Measurements from ENCODE around the gene TNNI2. TPM values are rescaled to one million over a fixed set of nuclear protein-coding genes. Genes with fewer than 3 reads are reported as not detected.
"Not testable (repeated sequence)": the region's sequence is repeated elsewhere in the genome, so short reads cannot be mapped to it uniquely, and the experiment has no call there.

TNNI2 gene
- not detected in 2 replicates for total RNA-seq

DNA sequence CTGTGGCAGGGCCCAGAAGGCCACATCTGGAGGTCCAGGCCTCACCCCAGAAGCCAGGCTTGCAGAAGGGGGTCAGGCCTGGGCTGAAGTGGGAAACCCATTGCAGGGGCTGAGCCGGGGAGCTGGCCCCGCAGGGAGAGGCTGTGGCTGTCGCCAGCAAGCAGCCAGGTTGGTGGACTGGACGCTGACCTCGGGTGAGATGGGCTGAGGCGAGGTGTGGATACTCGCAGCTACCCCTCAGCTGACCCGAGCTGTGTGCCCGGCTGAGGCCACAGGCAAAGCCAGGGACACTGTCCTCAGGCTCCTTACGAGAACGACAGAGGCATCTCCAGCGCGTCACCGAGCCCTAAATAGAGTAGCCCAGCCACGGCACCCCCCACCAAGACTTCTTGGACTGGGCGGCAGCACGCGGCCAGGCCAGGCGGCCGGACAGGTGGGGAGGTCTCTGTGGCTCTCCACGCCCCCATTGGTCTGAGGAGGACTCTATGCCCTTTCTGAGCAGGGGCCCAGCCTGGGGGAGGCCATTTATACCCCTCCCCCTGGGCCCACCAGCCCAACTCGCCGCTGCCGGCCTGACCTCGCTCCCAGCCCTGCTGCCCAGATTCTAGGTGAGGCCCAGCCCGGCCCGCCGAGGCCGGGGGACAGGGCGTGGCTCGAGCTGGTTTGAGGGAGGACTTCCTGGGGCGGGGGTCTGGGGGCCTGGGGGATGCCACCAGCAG lies at the start of gene TNNI2:
TSS of gene TNNI2 (plus strand) at position 556 of the 719 bp plus-strand sequence. CDS start 716 bp downstream, outside the sequence.
- DNase-seq, result no peak

DNA sequence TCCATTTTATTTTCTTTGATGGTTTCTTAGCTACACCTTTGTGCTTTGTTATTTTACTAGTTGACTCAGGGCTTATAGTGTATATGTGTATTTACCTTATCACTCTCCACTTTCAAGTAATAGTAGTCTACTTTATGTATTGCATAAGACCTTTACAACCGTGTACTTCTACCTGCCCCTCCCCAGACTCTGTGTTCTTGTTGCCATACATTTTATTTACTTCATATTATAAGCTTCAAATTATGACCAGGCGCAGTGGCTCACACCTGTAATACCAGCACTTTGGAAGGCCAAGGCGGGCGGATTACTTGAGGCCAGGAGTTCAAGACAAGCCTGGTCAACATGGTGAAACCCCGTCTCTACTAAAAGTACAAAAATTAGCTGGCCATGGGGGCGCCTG lies 46.9 kb upstream of the TNNI2 start:
- no peak for DNase-seq

DNA sequence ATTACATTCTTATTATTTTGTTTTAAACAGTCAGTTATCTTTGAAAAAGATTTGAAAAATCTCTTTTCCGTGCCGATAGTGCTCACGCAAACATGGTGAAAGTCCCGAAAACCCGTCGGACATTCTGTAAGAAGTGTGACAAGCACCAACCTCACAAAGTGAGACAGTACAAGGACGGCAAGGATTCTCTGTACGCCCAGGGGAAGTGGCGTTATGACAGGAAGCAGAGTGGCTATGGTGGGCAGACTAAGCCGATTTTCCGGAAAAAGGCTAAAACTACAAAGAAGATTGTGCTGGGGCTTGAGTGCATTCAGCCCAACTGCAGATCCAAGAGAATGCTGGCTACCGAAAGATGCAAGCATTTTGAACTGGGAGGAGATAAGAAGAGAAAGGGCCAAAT lies 46.3 kb upstream of the TNNI2 start:
- DNase-seq, result no peak

DNA sequence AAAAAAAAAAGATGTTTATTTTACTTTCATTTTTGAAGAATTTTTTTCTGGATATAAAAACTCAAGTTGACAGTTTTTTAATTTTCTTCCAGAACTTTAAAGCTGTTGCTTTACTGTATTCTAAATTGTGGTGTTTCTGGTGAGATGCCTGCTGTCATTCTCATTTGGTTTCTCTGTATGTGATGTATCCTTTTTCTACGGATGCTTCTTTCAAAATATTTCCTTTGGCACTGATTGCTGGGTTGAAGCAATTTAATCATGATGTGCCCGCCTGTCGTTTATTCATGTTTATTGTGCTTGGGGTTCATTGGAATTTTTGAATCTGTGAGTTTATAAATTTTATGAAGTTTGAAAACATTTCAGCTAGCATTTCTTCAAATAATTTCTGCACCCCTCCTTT lies 45.7 kb upstream of the TNNI2 start:
- no peak for DNase-seq

DNA sequence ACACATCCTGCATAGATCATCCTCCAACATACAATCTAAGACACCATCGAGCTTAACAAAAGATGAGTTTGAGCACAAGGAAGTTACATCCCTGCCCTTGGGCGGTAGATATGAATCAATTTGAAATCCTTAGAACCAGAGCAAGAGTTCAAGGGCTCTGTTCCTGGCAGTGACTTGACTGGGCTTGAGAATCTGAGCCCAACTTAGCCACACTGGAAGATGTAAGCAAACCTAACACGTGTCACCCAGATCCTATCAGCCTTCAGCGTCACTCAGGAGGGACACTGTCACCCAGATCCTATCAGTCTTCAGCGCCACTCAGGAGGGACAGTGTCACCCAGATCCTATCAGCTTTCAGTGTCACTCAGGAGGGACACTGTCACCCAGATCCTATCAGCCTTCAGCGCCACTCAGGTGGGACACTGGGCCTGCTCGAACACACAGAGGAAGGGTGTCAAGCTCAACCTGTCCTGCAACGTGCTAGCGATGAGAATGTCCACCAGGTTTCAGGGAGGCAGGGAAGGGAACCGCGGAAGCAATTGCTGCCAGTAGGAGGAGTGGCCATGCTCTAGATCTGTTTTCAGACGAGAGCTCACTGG lies 42.3 kb upstream of the TNNI2 start:
- DNase-seq, result no peak

DNA sequence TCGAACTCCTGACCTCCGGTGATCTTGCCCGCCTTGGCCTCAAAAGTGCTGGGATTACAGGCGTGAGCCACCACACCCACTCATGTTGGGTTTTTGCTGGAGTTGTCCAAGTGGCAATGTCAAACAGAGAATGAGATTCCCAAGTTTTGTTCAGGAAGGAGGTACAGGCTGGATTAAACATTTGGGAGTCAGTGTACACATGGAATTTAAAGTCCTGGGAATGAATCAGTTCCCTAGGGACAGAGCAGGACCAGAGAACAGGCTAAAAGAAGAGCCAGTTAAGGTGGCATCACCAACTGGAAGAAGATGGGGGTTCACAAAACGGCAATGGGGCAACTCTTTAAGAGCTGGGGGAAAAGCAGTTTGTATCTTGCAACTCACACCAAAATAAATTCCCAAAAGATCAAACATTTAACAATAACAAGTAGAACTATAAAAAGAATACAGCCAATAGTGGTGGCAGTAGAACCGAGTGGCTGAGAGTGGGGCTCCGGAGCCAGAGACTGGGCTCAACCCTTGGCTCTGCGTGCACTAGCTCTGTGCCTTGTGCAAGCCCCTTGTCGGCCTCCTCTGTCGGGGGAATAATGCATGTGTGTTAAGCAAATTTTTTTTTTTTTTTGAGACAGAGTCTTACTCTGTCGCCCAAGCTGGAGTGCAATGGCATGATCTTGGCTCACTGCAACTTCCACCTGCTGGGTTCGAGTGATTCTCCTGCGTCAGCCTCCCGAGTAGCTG lies 41.2 kb upstream of the TNNI2 start:
- DNase-seq, result no peak

DNA sequence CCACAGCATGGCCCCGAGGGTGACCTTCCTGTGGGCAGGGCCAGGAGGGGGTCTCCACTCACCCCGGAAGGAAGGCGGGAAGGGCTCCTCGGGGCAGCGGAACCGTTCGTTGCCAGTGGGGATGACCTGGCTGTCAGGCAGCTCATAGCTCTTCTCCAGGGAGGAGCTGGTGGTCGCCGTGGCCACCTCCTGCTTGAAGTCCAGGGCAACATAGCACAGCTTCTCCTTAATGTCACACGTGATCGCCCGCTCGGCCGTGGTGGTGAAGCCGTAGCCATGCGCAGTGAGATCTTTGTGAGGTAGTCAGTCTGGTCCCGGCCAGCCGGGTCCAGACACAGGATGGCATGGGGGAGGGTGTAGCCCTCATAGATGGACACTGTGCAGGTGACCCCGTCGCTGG lies 35.5 kb upstream of the TNNI2 start:
- DNase-seq, result no peak

DNA sequence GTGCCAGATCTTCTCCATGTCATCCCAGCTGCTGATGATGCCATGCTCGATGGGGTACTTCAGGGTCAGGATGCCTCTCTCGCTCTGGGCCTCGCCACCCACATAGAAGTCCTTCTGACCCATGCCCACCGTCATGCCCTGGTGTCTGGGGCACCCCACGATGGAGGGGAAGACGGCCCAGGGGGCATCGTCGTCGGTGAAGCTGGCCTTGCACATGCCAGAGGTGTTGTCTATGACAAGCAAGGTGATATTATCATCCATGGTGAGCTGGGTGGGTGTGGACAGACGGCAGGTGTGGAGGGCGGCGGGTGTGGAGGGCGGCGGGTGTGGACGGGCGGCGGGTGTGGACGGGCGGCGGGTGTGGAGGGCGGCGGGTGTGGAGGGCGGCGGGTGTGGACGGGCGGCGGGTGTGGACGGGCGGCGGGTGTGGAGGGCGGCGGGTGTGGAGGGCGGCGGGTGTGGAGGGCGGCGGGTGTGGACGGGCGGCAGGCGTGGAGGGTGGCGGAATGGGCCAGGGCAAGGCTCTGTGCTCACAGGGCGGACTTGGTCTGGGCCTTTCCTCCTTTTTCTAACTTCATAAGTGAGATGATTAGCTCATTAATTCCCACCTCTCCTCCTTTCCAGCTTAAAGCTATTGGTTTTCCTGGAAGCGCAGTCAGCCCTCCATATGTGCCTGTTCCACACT lies 34.8 kb upstream of the TNNI2 start:
- DNase-seq, result not testable (repeated sequence)

DNA sequence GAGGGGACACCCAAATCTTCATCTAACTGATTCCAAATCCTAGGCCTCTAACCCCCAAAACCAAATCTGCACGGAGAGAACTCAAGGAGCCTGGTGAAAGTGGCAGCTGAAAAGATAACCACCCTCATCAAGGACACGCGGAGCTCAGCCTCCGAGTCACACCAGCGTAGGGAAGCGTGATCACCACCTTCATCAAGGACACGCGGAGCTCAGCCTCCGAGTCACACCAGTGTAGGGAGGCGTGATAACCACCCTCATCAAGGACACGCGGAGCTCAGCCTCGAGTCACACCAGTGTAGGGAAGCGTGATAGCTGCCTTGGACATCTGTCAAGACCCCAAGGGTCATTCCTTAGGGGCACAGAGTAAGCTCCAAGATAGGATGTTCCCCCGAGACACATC lies 33.3 kb upstream of the TNNI2 start:
- no peak for DNase-seq

DNA sequence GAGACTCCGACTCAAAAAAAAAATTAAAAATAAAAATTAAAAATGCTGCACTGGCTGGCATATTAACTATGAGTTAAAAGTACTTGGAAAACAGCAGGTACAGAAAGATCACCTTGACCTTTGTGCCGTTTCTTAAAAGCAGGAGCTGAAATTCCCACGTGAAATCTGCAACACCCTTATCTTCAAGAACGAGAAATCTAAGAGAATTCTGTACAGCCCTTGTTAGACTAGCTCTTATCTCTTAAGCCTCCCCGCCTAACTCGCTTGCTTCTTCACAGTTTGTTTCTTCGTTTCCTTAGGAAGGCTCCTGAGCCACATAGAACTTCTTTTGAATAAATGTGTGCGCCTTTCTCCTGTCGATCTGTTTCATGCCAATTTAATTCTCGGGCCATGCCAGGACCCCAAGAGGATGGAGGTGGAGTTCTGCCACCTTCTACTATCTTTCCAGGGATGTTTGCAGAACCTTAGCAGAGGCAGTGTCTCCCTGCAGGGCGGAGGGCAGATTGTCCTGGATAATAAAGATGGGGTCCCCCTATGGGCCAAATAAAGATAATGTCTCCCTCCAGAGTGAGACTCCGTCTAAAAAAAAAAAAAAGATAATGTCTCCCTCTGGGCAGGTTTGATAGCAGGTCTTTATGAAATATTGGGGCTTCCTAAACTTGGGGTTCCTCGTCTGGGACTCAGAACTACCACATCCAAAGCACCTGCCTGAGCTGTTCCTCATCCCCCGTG lies 31.4 kb upstream of the TNNI2 start:
- no peak for DNase-seq

DNA sequence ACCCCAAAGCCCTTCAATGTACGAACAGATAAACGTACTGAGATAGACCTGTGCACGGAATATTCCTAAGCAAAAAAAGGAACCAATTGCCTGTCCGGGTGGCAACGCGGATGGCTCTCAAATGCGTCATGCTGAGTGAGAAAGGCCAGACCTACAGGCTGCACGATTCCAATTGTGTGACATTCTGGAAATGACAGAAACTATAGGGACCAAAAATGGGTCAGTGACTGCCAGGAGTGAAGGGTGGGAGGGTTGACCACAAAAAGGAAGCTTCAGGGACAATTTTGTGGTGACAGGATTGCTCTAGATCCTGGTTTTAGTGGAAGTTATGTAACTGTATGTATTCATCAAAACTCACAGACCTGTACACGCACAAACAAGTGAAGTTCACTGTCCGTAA lies 28.0 kb upstream of the TNNI2 start:
- DNase-seq, result no peak

DNA sequence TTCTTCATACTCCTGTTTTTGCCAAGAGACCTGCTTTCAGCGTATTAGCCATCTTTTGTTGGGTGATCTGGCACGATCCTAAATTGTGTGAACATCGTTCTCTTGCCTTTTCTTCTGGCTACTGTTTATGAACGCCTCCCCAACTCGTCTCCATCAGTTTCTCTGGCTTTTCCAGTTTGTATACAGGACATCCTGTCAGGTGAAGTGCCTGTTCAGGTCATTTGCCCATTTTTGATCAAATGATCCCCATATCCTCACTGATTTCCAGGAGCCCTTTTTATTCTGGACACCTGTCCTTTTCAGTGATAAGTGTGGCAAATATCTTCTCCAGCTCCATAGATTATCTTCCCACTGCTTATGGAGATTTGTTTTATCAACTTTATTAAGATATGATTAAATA lies 26.5 kb upstream of the TNNI2 start:
- no peak for DNase-seq

DNA sequence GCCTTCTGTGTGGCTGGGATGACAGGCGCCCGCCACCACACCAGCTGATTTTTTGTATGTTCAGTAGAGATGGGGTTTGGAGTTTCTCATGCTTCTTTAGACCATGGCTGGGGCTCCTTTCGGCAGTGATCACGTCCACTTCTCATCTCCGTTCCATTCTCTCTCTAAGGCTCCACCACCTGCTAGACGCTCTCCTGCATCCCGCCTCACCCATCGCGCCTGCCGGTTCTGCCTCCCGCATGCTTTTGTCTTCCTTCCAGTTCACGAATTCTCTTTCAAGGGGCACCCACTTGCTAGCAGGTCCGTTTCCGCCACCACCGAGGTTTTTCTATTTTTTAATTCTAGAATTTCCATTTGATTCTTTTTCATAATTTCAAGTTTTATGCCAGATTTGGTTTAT lies 26.0 kb upstream of the TNNI2 start:
- no peak for DNase-seq

DNA sequence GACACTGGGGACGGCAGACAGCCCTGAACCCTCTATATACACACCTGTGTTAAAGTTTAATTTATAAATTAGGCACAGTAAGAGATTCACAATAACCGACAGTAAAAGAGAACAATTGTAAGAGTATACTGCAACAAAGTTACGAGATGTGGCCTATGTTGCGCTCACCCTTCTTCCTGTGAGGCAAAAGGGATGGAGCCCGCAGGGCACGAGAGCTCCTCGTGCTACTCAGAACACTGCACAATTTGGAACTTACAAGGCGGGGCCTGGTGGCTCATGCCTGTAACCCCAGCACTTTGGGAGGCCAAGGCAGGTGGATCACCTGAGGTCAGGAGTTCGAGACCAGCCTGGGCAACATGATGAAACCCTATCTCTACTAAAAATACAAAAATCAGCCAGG lies 25.4 kb upstream of the TNNI2 start:
- not testable (repeated sequence) for DNase-seq

DNA sequence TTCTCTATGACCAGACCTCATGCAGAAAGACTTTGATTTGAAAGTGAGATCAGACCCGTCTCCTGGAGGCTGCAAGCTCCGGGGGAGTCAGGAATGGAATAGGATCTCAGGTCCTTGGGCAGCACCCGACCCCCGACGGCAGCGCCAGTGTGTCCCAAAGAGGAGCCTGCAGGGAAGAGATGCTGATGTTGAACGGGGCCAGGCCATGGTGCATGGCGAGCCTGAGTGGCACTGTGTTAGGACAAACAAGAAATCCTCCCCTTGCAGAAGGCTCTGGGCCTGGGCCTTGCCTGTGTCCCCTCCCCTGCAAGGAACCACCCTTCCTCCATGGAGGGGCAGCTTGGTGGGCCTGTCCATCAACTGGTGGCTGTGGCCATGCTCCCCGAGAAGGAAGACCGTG lies 24.1 kb upstream of the TNNI2 start:
- no peak for DNase-seq

DNA sequence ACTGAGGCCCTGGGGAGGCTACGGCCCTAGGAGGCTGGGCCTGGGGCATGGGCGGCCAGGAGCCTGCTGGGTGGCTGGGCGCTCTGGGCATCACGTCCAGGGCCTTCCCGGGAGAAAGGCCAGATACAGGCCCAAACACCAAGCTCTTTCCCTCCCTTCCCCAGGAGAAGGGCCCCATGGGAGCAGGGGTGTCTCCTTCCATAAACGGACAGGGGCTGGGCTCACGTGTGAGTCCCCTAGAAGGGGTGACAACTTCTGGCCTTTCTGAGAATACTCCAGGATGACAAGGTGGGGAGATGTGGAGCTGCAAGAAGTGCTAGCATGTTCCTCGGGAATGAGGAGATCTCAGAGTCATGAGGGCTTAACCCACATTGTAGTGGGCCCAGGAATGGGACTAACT lies 23.5 kb upstream of the TNNI2 start:
- no peak for DNase-seq

DNA sequence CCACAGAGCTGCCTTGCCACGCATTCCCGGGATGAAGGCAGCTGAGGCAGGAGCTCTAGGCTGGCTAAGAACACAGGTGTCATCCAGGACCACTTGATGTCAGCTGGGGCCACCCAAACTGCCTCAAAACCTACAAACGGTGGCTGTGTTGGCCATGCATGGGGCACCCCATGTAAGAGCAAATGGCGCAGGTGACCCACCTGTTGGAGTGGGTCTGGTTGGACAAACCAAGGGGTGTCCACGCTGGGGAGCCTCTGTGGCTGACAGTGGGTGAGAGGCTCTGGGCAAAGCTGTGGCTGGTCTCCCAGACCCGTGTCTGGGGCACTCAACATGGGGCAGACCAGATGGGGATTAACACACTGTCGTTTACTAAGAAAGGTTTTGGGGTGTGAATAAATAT lies 23.0 kb upstream of the TNNI2 start:
- no peak for DNase-seq

DNA sequence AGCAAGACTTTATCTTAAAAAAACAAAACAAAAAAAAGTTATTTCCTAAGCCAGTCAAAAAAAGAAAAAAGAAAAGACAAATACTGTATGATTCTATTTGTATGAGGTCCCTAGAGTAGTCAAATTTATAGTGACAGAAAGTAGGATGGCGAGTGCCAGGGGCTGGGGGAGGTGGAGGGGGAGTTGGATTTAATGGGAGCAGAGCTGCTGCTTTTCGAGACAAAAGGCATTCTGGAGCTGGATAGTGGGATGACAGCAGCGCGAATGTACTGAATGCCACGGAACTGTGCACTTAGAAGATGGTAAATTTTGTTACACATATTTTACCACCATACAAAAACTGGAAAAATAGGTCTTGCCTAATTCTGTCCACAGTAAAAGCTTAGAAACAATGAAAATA lies 21.8 kb upstream of the TNNI2 start:
- no peak for DNase-seq

DNA sequence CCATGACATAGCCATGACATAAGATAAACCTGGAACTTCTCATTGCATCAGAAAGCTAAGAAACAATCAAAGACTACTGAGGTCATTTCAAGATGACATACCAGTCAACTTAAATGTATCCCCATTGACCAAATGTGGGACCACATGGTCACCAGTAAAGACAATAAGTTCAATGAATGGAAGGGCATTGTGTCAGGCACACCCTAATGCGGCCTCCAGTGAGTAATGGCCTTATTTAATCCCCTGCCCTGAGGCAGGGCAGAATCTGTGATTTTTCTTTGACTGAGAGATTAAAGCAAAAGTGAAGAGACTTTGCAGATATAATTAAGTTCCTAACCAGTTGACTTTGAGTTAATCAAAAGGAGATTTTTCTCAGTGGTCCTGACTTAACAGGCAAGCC lies 21.3 kb upstream of the TNNI2 start:
- no peak for DNase-seq

DNA sequence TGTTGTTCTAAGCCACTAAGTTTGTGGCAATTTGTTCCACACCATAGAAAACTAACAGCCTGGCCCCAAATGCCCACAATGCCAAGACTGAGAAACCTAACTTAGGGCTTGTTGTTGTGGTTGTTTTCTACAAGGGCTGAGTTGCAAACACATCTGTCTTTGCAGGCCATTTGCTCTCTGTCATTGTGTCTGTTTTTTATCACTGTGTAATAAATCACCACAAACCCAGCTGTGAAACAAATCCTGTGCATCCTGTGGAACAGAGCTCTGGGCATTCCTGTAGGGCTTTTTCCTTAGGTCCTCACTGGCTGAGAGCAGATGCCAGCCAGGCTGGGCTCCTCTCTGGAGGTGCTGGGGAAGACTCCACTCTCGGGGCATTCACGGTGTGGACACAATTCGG lies 19.7 kb upstream of the TNNI2 start:
- DNase-seq, result no peak

DNA sequence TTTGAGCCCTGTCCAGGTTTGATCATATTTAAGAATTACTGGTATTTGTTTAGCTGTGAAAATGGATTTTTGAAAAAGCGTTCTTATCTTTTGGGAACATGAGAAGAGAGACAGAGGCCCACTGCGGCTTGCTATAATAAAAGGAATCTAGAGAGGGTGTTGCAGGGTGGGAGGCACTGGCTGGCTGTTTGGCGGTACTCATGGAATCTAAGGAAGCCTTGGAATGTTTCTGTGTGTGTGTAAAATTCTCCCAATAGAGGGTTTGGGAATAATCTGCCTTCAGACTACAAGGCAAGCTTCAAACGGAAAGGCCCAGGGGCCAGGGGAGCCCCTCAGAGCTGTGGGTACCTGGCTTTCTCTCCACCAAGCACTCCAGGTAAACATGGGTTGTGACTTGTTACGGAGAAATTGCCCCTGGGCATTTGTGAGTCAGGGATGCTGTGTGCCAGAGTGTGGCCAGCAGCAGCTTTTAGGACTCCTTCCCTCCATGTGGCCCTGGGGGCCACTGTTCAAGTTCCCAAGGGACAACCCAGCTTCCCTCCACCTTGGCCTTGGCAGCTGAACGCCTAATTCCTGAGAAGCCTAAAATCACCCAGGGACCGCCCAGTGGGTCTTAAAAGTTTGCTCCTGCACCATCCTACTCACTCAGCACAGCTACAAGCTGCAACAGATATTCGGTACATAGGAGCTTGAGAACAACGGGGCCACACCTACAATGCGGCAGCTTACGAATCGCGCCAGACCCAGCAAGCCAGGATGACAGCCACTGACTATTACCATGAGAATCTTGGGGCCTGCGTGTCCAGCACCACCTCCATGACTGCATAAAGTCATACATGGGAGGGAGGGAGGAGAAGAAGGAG lies 18.1 kb upstream of the TNNI2 start:
- DNase-seq, result no peak

DNA sequence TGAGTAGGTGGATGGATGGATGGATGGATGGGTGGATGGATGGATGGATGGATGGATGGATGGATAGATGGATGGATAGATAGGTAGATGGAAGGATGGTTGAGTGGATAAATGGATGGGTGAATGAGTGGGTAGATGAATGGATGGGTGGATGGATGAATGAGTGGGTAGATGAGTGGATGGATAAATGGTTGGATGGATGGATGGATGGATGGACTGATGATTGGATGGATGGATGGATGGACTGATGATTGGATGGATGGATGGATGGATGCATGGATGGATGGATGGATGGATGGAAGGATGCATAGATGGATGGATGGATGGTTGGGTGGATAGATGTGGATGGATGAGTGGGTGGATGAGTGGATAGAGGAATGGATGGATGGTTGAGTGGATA lies 17.2 kb upstream of the TNNI2 start:
- DNase-seq, result no peak
